Stimulated activated naive B cell treated with anti-CD40 and anti-IgM and Interleukin-4, amounts not matched to agents 10 μg/mL and 1 μg/mL and 100 μg/mL, for 72 hours (primary cell): ENCODE results near the gene SPECC1L.

ENCODE experiments used
- ATAC-seq, 2 donors: fragments of 150-1000 bp; cut with Tn5 transposase; replicated peaks; 2 replicates each; pipeline ENCODE4 v1.10.0; 2021; ENCODE audit warnings: moderate library complexity in 1 of 2
- DNase-seq: peaks from one replicate; pipeline ENCODE4 v3.0.0; 2021
- H3K27ac Mint-ChIP-seq: one replicate; pipeline ENCODE4 v1.8.0; 2022; ENCODE audit warnings: mild to moderate bottlenecking, mixed read lengths
- H3K27me3 Mint-ChIP-seq, 2 donors: one replicate each; pipeline ENCODE4 v1.8.0; 2022; ENCODE audit warnings: mixed read lengths in 2 of 2
- H3K36me3 Mint-ChIP-seq, 2 donors: one replicate each; pipeline ENCODE4 v1.8.0; 2022; ENCODE audit warnings: mixed read lengths in 2 of 2, mild to moderate bottlenecking in 1 of 2
- H3K4me1 Mint-ChIP-seq, 2 donors: one replicate each; pipeline ENCODE4 v1.8.0; 2022; ENCODE audit warnings: mixed read lengths in 2 of 2, mild to moderate bottlenecking in 1 of 2
- H3K4me3 Mint-ChIP-seq, 2 donors: one replicate each; pipeline ENCODE4 v1.8.0; 2022; ENCODE audit warnings: mild to moderate bottlenecking in 2 of 2, mixed read lengths in 2 of 2, moderate library complexity in 1 of 2
- H3K9me3 Mint-ChIP-seq, 2 donors: one replicate each; pipeline ENCODE4 v1.8.0; 2022; ENCODE audit warnings: mixed read lengths in 2 of 2, mild to moderate bottlenecking in 1 of 2

The SPECC1L gene

DNA sequence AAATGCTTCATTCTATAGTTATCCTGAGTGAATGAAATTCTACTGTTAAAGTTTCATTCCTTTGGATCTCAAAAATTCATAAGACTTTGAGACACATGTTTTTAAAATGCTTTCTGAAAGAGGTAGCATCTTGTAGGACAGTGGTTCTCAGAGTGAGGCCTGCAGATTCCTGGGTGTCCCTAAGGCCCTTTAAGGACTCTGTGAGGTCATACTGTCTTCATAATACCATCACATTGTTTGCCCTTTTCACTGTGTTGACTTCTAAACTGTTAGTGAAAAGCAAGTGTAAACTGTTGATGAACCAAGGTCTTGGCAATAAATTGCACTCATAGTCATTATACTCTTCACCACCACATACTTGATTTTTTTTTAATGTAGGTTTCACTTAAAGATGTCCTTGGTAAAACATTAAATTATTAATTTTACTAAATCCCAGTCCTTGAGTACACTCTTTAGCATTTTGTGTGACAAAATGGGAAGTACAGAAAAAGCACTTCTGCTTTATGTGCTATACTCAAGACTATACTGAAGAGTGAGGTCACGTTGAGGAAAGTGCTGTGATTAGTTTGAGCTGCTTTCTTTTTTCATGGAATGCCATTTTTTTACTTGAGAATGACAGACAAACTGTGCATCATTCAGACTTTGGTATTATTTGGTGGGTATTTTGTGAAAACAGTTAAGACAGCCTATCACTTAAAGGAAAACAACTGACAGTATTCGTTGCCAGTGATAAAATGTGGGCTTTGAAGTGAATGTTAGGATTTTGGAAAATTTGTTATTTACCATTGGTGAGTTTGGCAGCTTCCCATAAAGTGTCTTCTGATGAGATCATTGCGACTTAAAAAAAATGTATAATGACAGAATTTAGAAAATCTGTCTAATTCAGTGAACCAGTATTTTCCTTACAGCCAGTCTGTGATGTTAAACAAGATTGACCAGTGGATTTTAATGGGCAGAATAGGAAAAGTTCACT is 61.1 kb downstream of the SPECC1L start:
- DNase-seq (no peak), ATAC-seq (peak; percentile 48 to 57)
- Mint-ChIP-seq H3K4me1 (peaks cover 7 to 32% of the 10 kb centered on the region in 2 donors), H3K4me3 (no peak overlapping the region), H3K36me3 (peaks cover 24 to 33% of the 10 kb centered on the region in 2 donors), H3K27ac (no peak overlapping the region), H3K27me3 (no peaks in the 10 kb centered on the region), H3K9me3 (no peaks in the 10 kb centered on the region)

DNA sequence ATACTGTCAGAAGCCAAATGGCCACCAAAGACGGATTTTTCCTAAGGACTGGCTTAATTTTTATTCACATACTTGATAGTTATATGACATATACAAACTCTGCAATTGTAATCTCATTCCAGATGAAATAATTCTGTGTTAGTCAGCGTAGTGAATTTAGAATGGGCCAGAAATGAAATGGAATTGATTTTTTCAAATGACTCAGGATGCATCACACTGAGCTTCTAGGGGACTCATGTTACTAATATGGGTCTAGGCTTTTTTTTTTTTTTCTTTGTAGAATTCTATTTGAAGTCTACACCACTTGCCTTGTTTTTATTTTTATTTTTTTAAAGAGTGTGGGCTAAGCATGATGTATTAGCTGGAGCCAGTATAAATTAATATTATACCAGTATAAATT is 62.7 kb downstream of the SPECC1L start:
- Mint-ChIP-seq H3K27ac (no peak overlapping the region), H3K9me3 (no peaks in the 10 kb centered on the region), H3K4me3 (no peak overlapping the region), H3K4me1 (peaks cover 7 to 32% of the 10 kb centered on the region in 2 donors), H3K36me3 (peaks cover 30 to 37% of the 10 kb centered on the region in 2 donors), H3K27me3 (no peaks in the 10 kb centered on the region)
- DNase-seq = no peak
- no peak for ATAC-seq

DNA sequence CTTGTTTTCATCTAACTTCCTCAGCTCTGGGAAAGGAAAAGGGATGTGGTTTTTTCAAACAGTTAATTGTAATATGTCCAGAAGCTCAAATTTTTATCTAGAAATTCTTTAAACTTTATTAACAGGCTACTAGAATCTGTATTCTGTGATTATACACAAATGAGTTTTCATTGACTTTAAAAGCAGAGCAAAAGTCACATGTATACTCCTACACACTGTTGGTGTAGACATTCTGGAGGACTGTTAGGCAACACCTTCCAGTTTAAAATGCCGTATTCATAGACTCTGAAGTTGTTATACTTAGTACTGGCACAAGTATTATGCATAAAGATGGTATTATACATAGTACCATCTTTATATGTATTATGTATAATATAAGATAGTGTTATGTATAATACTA is 64.9 kb downstream of the SPECC1L start:
- H3K9me3 Mint-ChIP-seq = no peaks in the 10 kb centered on the region
- ATAC-seq = no peak
- H3K27me3 Mint-ChIP-seq = no peaks in the 10 kb centered on the region
- no peak overlapping the region for H3K4me3 Mint-ChIP-seq
- no peak overlapping the region for H3K27ac Mint-ChIP-seq
- H3K4me1 Mint-ChIP-seq = peaks cover 3 to 21% of the 10 kb centered on the region in 2 donors
- no peak for DNase-seq
- peaks cover 21 to 26% of the 10 kb centered on the region in 2 donors for H3K36me3 Mint-ChIP-seq

DNA sequence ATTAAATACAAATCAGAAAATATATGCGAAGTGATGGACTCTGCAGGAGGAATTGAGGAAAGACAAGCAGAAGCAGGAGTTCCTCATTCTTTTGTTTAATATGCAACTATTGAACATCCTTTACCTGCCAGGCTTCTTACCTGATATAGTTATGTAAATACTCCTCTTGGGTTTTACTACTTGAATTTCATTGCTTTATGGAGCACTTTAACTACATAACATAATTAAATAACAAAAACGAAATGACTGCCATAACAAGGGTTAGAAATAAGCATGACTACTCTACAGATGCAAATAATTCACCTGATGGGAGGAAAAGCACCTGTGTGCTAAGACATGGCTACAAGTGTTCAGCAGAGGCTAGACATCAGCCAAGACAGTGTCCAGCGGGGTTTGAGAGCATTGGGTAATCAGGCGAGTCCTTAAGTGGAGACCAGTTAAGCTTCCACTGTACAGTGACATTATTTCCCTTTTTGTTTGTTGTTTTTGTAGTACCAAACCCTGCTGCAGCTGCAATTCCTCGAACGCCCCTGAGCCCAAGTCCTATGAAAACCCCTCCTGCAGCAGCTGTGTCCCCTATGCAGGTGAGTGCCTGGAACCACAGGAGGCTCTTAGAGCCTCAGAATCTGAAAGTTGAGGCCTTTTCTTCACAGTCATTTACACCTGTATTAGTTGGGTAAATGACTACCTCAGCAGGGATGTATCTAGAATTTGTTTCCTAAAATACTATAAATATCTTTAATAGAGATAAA is 67.4 kb downstream of the SPECC1L start:
- Mint-ChIP-seq H3K27me3 (no peaks in the 10 kb centered on the region), H3K36me3 (peaks cover 30 to 36% of the 10 kb centered on the region in 2 donors), H3K27ac (no peak overlapping the region), H3K4me3 (no peak overlapping the region), H3K4me1 (peaks cover 3 to 7% of the 10 kb centered on the region in 2 donors), H3K9me3 (no peaks in the 10 kb centered on the region)
- ATAC-seq = no peak
- DNase-seq = no peak

- H3K27me3 Mint-ChIP-seq = no peaks in the 10 kb centered on the region
- peaks cover 30 to 36% of the 10 kb centered on the region in 2 donors for H3K36me3 Mint-ChIP-seq
- ATAC-seq (no peak), DNase-seq (no peak)
- peaks cover 3 to 7% of the 10 kb centered on the region in 2 donors for H3K4me1 Mint-ChIP-seq
- H3K9me3 Mint-ChIP-seq = no peaks in the 10 kb centered on the region
- no peak overlapping the region for H3K4me3 Mint-ChIP-seq
- no peak overlapping the region for H3K27ac Mint-ChIP-seq
Measured at GRCh38 chr22:24338726-24339451, 68.3 kb downstream of the SPECC1L start.

- Mint-ChIP-seq H3K27ac (no peak overlapping the region), H3K36me3 (peaks cover 30 to 41% of the 10 kb centered on the region in 2 donors), H3K4me1 (peaks cover 3 to 7% of the 10 kb centered on the region in 2 donors), H3K4me3 (no peak overlapping the region), H3K9me3 (no peaks in the 10 kb centered on the region), H3K27me3 (no peaks in the 10 kb centered on the region)
- DNase-seq (no peak), ATAC-seq (no peak)
Measured at GRCh38 chr22:24339452-24339747, 68.8 kb downstream of the SPECC1L start.

DNA sequence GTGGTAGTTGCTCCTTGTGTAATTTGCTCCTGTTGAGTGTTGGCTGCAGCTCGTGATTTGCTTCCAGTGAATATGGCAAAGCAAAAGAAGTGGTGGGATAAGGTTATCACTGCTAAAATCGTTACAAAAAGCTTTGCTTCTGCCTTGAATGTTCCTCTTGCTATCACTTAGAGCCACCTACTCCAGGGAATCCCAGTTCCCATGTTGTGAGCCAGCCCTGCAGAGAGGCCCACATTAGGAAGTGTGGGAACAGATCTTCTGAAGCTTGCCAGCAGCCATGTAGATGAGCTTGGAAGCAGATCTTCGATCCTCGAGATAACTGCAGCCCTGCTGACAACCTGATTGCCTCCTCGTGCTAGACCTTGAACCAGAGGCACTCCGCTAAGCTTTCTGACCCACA is 71.0 kb downstream of the SPECC1L start:
- peaks cover 28 to 49% of the 10 kb centered on the region in 2 donors for H3K36me3 Mint-ChIP-seq
- no peaks in the 10 kb centered on the region for H3K9me3 Mint-ChIP-seq
- no peak overlapping the region for H3K4me3 Mint-ChIP-seq
- no peak for ATAC-seq
- H3K27me3 Mint-ChIP-seq = no peaks in the 10 kb centered on the region
- DNase-seq = no peak
- no peak overlapping the region for H3K27ac Mint-ChIP-seq
- peaks cover 0 to 2% of the 10 kb centered on the region in 2 donors for H3K4me1 Mint-ChIP-seq

- H3K4me3 Mint-ChIP-seq = no peak overlapping the region
- peaks cover 52 to 74% of the 10 kb centered on the region in 2 donors for H3K36me3 Mint-ChIP-seq
- no peaks in the 10 kb centered on the region for H3K27me3 Mint-ChIP-seq
- DNase-seq (no peak), ATAC-seq (no peak)
- H3K9me3 Mint-ChIP-seq = peaks cover 3 to 7% of the 10 kb centered on the region in 2 donors
- peak overlapping the region; percentile 25 for H3K27ac Mint-ChIP-seq
- peaks cover 0 to 1% of the 10 kb centered on the region in 2 donors for H3K4me1 Mint-ChIP-seq
Measured at GRCh38 chr22:24350627-24351026, 80.0 kb downstream of the SPECC1L start.

GRCh38 chr22:24353121-24353520 is 82.5 kb downstream of the SPECC1L start:
- Mint-ChIP-seq H3K4me3 (no peak overlapping the region), H3K27ac (no peak overlapping the region), H3K27me3 (no peaks in the 10 kb centered on the region), H3K9me3 (peaks cover 3 to 7% of the 10 kb centered on the region in 2 donors), H3K4me1 (no peaks in the 10 kb centered on the region), H3K36me3 (peaks cover 56 to 78% of the 10 kb centered on the region in 2 donors)
- ATAC-seq = no peak
- DNase-seq = no peak

- H3K4me3 Mint-ChIP-seq = no peak overlapping the region
- no peaks in the 10 kb centered on the region for H3K27me3 Mint-ChIP-seq
- no peak overlapping the region for H3K27ac Mint-ChIP-seq
- no peak for DNase-seq
- ATAC-seq = no peak
- peaks cover 52 to 71% of the 10 kb centered on the region in 2 donors for H3K36me3 Mint-ChIP-seq
- peaks cover 3 to 7% of the 10 kb centered on the region in 2 donors for H3K9me3 Mint-ChIP-seq
- no peaks in the 10 kb centered on the region for H3K4me1 Mint-ChIP-seq
Measured at GRCh38 chr22:24355574-24355973, 84.9 kb downstream of the SPECC1L start.

- no peaks in the 10 kb centered on the region for H3K27me3 Mint-ChIP-seq
- no peaks in the 10 kb centered on the region for H3K4me1 Mint-ChIP-seq
- H3K36me3 Mint-ChIP-seq = peaks cover 53 to 69% of the 10 kb centered on the region in 2 donors
- peaks cover 3 to 7% of the 10 kb centered on the region in 2 donors for H3K9me3 Mint-ChIP-seq
- ATAC-seq (no peak), DNase-seq (no peak)
- H3K27ac Mint-ChIP-seq = no peak overlapping the region
- H3K4me3 Mint-ChIP-seq = no peak overlapping the region
Measured at GRCh38 chr22:24357547-24357946, 86.9 kb downstream of the SPECC1L start.

DNA sequence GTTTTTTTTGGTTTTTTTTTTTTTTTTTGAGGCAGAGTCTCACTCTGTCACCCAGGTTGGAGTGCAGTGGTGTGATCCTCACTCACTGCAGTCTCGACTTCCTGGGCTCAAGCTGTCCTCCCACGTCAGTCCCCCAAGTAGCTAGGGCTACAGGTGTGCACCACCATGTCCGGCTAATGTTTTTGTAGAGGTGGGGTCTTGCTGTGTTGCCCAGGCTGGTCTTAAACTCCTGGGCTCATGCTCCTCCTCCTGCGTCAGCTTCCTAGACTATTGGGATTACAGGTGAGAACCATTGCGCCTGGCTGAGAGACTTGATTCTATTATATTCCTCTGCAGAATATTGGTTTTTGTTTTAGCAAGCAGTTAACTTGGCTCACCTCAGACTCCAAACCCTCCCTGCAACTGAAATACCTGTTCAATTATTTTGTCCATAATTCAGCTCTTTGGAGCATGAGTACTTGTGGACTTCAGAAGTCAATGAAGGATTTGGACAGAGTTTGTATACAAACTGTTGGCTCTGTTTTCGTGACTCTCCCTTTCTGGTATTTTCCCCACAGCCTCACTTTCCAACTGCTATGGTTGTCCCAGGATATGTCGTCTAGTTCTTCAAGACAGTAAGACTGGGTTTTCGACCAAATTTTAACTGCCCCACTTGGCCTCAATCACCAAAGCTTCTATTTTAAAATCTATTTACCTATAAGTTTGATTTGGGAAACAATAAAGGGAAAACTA is 87.6 kb downstream of the SPECC1L start:
- Mint-ChIP-seq H3K4me3 (no peak overlapping the region), H3K27ac (no peak overlapping the region), H3K36me3 (peaks cover 50 to 69% of the 10 kb centered on the region in 2 donors), H3K4me1 (no peaks in the 10 kb centered on the region), H3K9me3 (peaks cover 3 to 4% of the 10 kb centered on the region in 2 donors), H3K27me3 (no peaks in the 10 kb centered on the region)
- ATAC-seq (no peak), DNase-seq (no peak)

- DNase-seq (no peak), ATAC-seq (no peak)
- H3K27ac Mint-ChIP-seq = peak overlapping the region; percentile 15
- H3K4me1 Mint-ChIP-seq = no peaks in the 10 kb centered on the region
- no peaks in the 10 kb centered on the region for H3K27me3 Mint-ChIP-seq
- no peaks in the 10 kb centered on the region for H3K9me3 Mint-ChIP-seq
- peaks cover 42 to 59% of the 10 kb centered on the region in 2 donors for H3K36me3 Mint-ChIP-seq
- no peak overlapping the region for H3K4me3 Mint-ChIP-seq
Measured at GRCh38 chr22:24359452-24360120, 89.0 kb downstream of the SPECC1L start.
